Activated CD8-positive, alpha-beta memory T cell treated with anti-CD3 and anti-CD28 coated beads, Interleukin-2, amount 50 U/mL, for 4 hours (primary cell): Measurements from ENCODE around the gene SIRPB2.

Source experiments
- DNase-seq: peaks from one replicate; pipeline ENCODE4 v3.0.0-alpha.2; 2020

Gene SIRPB2

DNA sequence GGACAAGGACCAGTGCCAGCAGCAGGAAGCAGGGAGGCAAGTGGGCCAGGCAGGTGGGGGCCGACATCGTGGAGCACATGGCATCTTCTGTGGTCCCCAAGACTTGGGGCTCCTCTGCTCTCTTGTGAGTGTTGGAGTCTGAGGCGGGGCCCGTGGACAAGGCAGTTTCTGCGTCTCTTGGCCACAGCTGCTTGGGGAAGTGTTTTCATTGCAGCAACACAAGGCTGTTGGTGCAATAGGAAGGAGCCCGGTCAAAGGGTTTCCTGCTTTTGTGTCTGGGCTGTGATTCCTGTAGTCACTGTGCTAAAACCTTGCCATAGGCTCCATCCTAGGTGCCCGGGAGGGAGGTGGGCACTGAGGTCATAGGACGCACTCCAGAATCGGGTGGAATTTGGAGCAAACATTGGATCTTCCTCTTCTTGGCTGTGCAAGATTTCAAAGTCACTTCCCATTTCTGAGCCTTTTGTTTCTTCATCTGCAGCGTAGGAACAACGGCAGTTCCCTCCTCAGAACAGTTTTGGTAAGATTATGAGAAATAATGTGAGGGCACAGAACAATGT, at the start of gene SIRPB2:
TSS of gene SIRPB2 (minus strand) at position 140 of the 560 bp plus-strand sequence. CDS start at position 79, 61 bp downstream.
- no peak for DNase-seq

GRCh38 chr20:1539816-1540419, 48.7 kb upstream of the SIRPB2 start:
- DNase-seq: no peak

DNA sequence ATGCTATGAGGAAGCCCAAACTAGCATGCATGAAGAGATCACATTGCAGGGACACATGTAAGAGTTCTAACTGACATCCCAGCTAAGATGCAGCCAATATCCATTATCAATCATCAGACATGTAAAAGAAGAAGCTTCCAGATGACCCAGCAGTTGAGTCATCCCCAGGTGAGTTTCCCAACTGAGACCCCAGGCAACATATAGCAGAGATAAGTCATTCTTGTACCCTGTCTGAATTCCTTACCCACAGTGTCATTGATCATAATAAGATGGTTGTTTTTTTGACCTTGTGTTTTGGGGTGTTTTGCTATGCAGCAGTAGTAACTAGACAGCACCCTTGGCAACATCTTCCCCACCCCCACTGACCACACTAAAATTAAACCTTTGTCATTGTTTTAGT, 47.4 kb upstream of the SIRPB2 start:
- DNase-seq: no peak

- no peak for DNase-seq
These were observed 46.5 kb upstream of the SIRPB2 start for GRCh38 chr20:1537731-1538058.

DNA sequence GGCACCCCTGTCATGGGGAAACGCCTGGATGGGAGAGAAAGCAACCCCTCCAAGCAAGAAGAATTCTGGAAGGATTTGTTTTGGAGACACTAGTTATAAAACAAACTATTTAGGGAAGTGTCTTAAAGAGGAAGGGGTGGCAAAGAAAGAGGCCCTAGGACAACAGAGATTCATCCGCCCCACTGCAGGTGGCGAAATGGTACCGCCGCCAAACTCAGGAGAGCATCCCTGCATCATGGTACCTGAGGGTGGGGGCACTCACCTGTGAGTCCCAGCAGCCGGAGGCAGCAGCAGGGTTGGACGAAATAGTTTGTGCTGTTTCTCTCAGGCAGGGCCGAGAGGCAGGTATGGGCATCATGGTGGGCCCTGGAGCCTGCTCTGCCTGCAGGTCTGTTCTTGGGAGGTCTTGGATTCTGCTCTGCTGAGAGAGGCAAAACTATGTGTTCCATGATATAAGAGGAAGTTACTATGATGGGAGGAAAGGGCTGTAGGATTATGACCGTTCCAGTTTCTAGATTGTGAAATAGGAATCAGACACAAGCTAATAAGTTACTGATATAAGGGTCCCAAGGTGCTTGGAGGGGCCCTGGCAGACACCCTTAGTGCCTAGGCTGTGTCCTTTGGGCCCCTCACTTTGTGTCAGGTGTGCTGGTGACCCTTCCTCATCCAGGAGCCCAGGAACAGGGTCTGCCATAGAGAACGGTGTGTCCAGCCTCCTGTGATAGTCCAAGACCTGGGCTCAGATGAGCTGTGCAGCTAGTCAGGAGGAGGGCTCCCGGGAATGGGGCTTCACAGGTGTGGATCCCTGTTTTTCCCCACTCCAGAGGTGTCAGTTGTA, 45.9 kb upstream of the SIRPB2 start:
- DNase-seq: no peak

DNA sequence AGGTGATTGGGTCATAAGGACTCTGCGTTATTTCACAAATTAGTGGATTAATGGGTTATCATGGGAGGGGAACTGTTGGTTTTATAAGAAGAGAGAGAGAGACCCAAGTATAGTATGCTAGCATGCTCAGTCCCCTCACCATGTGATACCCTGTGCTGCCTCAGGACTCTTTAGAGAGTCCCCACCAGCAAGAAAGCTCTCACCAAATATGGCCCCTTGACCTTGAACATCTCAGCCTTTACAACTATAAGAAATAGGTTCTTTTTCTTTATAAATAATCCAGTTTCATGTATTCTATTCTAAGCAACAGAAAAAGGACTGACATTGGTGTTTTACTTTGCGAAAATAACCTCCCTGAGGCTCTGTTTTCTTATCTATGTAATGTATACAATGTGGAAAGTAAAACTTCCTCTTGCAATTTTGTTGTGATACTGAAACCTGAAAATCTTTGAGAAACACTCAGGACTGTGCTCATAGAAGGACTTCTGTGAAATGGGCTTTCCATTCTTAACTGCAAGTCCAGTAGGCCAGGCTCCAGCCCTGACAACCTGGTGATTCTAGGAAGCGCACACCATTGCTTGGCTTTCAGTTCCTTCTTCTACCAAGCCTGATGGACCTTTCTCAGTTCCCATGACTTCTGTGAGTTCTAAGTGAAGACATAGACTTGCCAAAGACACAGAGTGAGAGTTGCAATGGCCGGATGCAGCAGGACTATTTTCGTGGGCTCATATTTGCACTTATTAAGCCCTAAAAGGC, 44.4 kb upstream of the SIRPB2 start:
- no peak for DNase-seq

- DNase-seq: no peak
These were observed 43.3 kb upstream of the SIRPB2 start for GRCh38 chr20:1534526-1534925.

- no peak for DNase-seq
These were observed 41.8 kb upstream of the SIRPB2 start for GRCh38 chr20:1533059-1533458.

DNA sequence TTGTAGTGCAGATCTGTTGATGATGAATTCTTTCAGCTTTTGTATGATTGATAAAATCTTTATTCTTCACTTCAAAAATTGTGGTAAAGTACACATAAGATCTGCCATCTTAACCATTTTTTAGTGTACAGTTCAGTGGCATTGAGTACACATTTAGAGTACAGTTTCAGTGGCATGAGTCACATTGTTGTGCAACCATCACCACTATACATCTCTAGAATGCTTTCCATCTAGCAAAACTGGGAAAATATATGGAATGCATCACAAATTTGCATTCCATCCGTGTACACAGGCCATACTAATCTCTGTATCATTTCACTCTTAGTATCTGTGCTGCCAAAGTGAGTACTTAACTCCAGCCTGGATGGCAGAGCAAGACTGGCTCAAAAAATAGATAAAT, 37.6 kb upstream of the SIRPB2 start:
- no peak for DNase-seq

GRCh38 chr20:1527923-1528322, 36.7 kb upstream of the SIRPB2 start:
- DNase-seq: no peak

- no peak for DNase-seq
These were observed 35.7 kb upstream of the SIRPB2 start for GRCh38 chr20:1526896-1527295.

GRCh38 chr20:1526310-1526709, 35.1 kb upstream of the SIRPB2 start:
- DNase-seq: no peak

- no peak for DNase-seq
These were observed 32.8 kb upstream of the SIRPB2 start for GRCh38 chr20:1524004-1524403.

DNA sequence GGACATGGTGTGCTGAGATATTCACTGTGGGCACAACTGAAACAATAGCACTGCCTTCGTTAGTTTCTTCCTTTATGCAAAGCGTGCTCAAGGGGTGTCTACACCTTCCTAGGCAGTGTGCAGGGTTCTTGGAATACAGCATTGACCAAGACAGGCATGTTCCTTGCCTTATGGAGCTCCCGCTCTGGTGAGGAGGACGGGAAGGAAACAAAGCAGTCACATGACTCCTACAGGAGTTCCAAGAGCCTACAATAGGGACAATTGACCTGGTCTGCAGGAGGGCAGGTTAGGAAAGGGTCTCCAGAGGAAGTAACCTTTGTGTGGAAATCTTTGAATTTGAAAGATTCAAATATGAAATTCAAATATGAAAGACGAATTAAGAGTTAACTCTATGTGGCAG, 25.8 kb upstream of the SIRPB2 start:
- no peak for DNase-seq

GRCh38 chr20:1513801-1514200, 22.6 kb upstream of the SIRPB2 start:
- no peak for DNase-seq

GRCh38 chr20:1509237-1509636, 18.0 kb upstream of the SIRPB2 start:
- peak; percentile 36 for DNase-seq

DNA sequence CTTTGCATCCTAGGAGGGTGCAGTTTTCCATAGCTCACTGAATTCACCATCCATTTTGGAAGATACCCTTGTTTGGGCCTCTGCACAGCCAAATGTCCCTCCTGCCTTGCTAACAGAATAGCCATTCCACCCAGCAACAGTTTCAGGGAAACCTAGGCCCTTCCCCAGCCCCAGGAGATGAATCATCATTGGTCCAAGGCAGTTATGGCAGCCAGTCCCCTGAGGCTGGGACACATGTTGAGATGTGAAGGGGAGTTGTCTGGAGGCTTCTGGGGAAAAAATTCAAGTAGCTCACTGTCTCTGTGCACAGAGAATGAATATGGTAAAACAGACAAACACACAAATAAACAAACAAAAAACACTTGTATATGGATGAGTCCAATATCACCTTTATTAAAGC, 17.4 kb upstream of the SIRPB2 start:
- no peak for DNase-seq

DNA sequence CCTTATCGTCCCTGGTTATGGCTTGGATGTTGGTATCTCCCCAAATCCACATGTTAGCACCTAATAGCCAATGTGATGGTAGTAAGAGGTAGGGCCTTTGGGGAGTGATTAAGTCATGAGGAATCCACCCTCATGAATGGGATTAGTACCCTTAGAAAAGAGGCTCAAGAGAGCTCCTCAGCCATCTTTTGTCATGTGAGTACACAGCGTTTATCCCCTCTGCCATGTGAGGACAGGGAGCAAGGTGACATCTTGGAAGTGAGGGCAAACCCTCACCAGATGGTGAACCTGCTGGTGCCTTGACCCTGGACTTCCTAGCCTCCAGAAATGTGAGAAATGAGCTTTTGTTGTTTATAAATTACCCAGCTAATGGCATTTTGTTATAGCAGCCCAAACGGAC, 16.1 kb upstream of the SIRPB2 start:
- DNase-seq: no peak

- no peak for DNase-seq
These were observed 14.7 kb upstream of the SIRPB2 start for GRCh38 chr20:1505871-1506270.

DNA sequence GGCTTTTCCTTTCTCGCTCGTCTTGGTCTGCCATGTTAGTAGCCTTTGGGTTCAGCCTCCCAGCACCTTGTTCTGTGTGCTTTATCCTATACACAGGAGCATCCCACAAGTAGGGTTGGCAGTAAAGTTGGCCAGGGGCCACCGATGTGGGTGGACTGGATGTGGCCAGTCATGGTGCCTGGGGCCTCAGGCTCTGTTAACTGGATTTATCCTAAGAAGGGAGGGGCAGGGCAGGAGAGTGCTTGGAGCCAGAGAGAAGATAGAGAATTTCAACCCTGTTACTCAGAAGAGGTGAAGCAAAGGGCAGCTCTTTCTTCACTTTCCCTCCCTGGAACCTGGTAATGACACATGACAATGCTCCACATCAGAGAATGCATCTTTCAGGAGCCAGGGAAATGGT, 14.1 kb upstream of the SIRPB2 start:
- DNase-seq: no peak

- DNase-seq: peak; percentile 75
These were observed 12.5 kb upstream of the SIRPB2 start for GRCh38 chr20:1503564-1504227.

- DNase-seq: no peak
These were observed 9.3 kb upstream of the SIRPB2 start for GRCh38 chr20:1500496-1500895.
